K562 treated with DMSO at 1 percent for 4 hours (cell line): ENCODE measurements around the gene GPX8. TPM values are rescaled to one million over a fixed set of nuclear protein-coding genes. Genes with fewer than 3 reads are reported as not detected.

Experiments
- total RNA-seq: library from RNA; unstranded; fragments of 300-600 nt; gene quantifications from 2 replicates; pipeline ENCODE4 v1.2.3, GENCODE V29; 2022; ENCODE audit not compliant: insufficient read depth

Gene GPX8
- 1.9 and 3.9 TPM in 2 replicates for total RNA-seq

GRCh38 chr5:55159763-55160492 lies at the start of gene GPX8:
Gene GPX8, plus strand, starts transcription at chr5:55160171. Its CDS starts 22 bp downstream, at chr5:55160193.

GRCh38 chr5:55172937-55173686 lies 13.1 kb downstream of the GPX8 start, which contains the start of gene CDC20B:
Gene CDC20B, minus strand, starts transcription at chr5:55173177. Its CDS starts 177 bp downstream, at chr5:55173000.

Other genes with a start within 250 kb of the GPX8 start
- not detected in 2 replicates for gene ESM1, start 174.6 kb upstream of the GPX8 start, total RNA-seq
- gene GZMK, start 135.9 kb upstream of the GPX8 start, total RNA-seq, result not detected in 2 replicates
- not detected in 2 replicates for gene GZMA, start 57.5 kb upstream of the GPX8 start, total RNA-seq
- not detected in 2 replicates for gene CDC20B, start 13.0 kb downstream of the GPX8 start, total RNA-seq
- gene MCIDAS, start 67.1 kb downstream of the GPX8 start, total RNA-seq, result 0.38 TPM in 1 of 2 replicates, not detected in the other
- 1.8 and 2.1 TPM in 2 replicates for gene CCNO, start 73.4 kb downstream of the GPX8 start, total RNA-seq
- 13.4 and 17.0 TPM in 2 replicates for gene DHX29, start 147.5 kb downstream of the GPX8 start, total RNA-seq
- 35.1 and 36.6 TPM in 2 replicates for gene MTREX, start 147.8 kb downstream of the GPX8 start, total RNA-seq